GM18505 (cell line): Measurements from ENCODE around the gene KRCC1.

Experiments used
- ATAC-seq: cut with Tn5 transposase; IDR thresholded peaks from one replicate; pipeline ENCODE4 v1.9.1; 2021; ENCODE audit not compliant: unreplicated experiment
- POLR2A ChIP-seq: IDR thresholded peaks from 4 replicates; pipeline ENCODE4 v1.6.1; 2011; ENCODE audit warnings: borderline replicate concordance; ENCODE audit not compliant: insufficient read depth, insufficient read length; ENCODE audit errors: extremely low read depth

The KRCC1 gene

DNA sequence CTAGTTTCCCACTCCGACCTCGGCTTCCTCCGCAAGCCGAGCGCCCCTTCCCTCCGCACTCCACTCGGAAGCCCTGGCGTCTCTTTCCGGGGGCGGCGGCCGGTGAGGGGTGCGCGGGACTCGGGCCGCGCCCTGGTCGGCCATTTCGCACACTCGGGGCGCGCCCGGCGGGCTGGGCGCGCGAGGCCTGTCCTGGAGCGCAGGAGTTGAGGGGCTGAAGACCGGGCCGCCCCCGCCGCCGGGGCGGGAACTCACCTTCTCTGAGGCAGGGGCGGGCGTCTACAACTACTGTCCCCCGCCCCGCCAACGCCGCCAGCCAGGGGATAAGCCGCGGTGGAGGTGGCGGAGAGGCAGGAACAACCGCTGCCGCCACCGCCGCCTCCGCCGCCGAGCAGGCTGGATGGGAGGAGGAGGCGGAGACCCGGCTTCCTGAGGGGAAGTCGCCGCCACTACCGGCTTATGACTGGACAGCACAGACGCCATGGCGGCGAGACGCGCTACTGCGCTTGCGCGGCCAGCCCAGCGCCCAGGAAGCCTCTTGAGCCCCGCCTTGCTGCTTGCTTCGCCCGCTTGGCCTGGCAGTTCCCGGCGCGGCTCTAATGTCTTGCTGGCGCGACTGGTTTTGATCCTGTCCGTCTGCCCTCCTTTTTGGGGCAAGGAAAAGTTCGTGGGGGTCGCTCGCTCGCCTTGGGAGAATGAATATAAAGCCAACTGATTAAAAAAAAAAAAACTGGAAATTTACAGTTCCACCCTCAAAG lies at the start of gene KRCC1:
TSS of gene KRCC1 (minus strand) at position 413 of the 758 bp plus-strand sequence. CDS start 27,220 bp downstream, outside the sequence.
- TF ChIP-seq POLR2A: peak; percentile 94
- ATAC-seq: peak; percentile 96

DNA sequence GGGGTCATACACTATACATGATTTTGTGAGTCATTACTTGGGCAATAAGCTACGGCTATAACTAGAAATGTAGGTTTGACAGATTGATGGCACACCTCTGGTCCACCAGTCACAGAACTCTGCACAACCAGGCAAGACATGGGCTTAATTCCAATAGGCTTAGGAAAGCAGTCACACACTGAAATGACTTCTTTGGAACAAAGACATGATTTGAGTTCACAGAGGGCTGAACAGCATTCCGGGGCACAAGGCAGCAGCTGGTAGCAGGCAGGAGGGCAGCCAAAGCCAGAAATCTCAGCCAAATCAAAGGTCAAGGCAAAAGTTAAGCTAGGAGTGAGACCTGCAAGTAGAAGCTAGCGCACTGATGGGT lies 44.9 kb upstream of the KRCC1 start:
- no peak for ATAC-seq
- no peak for TF ChIP-seq POLR2A

DNA sequence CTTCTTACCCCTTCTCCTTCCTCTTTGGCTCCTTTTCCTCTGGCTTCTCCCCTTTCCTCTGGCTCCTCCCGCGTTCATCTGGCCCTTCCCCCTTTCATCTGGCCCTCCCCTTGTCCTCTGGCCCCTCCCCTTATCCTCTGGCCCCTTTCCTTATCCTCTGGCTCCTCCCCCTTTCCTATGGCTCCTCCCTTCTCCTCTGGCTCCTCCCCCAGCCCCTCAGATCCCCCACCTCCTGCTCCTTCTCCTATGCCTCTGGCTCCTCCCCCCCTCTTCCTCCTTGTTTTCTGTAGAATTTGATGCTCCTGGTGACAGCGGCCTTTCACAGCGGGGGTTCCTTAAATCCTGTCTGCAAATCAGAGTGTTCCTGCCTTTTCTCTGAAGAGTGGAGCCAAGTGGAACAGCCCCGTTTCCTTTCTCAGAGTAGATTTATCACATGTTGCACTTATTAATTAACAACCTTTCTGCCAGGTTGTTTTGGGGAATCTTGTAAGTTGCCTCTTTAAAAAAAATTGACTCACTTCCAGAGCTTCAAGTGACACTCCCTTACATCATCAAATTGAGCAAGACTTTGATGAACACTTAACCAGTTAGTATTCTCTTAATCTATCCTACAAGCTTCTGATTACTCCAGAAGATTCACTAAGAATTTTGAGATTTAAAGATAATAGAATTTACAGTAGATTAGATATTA lies 44.4 kb upstream of the KRCC1 start:
- no peak for TF ChIP-seq POLR2A
- no peak for ATAC-seq

DNA sequence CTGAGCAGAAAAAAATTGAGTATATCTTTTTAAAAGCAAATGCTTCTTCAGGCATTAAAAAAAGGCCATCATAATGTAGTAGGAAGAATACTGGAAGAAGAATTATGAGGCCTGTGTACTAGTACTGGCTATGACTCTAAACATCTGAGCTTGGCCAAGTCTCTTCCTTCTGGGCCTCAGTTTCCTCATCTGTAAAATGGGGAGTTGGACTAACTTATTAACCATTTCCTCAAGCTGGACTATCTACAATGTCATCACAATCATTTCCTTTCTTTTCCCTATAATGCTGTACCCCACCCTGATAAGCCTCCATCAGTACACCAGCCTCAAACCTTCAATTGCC lies 42.9 kb upstream of the KRCC1 start:
- no peak for ATAC-seq
- TF ChIP-seq POLR2A: no peak

DNA sequence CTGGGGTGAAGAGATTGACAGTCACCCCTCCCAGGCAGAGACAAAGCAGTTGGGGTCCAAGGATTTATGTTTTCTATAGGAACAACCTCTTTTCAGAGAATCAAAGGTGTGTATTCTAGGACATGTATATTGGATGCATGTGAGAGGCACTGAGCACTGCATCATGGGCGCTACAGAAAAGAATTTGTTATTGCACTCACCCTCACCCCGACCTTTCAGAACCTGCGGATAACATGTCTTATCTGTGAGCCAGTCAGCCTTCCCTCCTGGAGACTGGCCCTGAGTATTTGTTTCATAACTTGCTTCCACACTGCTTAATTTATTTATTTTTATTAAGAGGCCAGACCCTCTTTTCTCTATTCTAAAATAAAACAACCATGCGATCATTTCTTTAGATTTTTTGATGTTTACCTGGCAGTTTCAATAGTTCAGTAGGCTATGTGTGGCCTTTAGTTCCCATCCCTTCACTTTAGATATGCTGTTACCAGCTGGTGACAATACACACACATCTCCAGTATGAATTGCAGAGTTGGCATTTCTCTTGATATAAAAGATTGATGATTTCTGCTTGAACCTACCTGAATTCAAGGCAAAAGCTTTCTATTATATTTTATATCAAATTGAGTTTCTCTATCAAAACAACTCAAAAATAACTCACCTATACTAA lies 42.4 kb upstream of the KRCC1 start:
- no peak for ATAC-seq
- no peak for TF ChIP-seq POLR2A

DNA sequence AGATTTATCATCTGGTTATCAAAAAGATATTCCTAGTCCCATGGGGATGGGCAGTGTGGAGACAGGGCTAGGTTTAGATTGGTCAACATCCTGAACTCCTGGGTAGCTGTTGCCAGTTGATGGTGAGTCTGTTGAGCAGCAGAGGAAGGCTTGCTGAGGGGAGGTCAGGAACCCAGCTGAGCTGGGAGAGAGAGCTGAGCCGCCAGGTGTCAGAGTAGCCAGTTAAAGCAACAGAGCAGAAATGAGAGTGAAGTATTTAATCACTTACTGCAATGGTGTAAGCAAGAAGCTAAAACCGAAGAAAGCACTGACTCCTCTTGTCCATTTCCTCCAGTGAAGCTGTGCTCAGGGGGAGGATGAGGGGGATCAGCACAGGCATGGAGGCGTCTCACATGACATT lies 41.6 kb upstream of the KRCC1 start:
- no peak for TF ChIP-seq POLR2A
- no peak for ATAC-seq

DNA sequence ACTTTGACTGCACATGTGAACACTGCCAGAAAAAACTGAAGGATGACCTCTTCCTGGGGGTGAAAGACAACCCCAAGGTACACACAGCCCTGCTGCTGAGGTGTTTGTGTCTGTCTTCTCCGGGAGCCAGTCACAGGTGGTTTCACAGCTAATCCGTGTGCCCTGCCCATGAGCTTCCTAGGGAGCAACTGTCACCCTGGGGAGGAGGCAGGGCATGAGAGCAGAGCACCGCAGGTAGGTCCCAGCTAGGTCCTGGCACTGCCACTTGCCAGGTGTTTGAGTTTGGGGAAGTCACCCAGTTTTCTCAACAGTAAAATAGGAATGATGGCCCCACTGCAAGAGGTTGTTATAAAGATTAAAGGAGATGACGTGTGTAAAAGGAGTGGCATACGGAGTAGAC lies 41.1 kb upstream of the KRCC1 start:
- ATAC-seq: no peak
- no peak for TF ChIP-seq POLR2A

DNA sequence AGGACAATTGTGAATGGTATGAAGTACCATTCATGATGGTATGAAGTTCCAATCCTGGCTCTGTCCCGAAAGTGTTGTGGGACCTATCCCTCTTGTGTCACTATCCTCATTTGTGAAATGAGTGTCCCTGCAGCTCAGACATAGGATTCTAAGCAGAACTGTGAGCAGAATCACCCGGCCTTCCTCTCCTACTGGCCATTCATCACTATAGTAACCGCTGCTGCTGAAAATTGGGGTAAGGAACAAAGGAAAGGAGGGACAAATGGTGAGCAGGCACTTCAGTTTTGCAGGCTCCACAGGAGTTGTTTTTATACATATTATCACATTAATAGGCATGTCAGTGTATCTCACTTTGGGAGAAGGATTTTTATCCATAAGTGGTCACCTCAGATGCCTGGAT lies 39.4 kb upstream of the KRCC1 start:
- TF ChIP-seq POLR2A: no peak
- no peak for ATAC-seq

DNA sequence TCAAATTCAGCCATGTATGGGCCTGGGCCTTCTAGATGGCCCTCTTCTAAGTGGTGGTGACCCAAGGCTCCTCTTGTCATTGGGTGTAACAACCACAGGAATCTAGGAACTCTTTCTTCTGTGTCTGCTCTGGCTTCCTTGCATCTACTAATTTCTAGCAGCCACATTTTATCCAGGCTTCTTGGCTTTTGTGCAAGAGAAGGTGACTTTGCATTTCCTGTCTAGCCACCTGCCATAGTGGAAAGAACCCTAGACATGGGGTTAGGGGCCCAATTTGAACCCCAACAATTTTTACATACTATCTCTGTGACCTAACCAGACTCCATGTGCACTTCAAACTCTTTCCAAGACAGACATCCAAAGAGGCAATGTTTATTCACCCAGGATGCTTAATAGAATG lies 37.2 kb upstream of the KRCC1 start:
- ATAC-seq: no peak
- no peak for TF ChIP-seq POLR2A

DNA sequence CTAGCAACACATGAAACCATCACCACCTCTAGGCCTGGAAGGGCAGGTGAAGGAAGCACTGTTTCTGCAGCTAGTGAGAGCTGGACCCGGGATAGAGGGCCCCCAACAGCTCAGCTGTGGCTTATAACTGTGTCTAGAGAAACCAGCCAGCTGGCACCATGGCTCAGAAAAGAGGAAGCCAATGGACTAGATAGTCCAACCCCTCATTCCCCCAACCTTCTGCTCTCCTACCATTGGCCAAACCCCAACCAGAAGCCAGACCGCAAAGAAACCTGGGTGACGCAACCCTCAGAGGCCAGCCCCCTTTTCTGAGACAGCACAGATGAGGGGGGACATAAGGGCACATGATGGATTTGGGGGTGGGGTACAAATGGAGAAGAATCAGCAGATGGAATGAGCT lies 36.4 kb upstream of the KRCC1 start:
- no peak for TF ChIP-seq POLR2A
- ATAC-seq: no peak

DNA sequence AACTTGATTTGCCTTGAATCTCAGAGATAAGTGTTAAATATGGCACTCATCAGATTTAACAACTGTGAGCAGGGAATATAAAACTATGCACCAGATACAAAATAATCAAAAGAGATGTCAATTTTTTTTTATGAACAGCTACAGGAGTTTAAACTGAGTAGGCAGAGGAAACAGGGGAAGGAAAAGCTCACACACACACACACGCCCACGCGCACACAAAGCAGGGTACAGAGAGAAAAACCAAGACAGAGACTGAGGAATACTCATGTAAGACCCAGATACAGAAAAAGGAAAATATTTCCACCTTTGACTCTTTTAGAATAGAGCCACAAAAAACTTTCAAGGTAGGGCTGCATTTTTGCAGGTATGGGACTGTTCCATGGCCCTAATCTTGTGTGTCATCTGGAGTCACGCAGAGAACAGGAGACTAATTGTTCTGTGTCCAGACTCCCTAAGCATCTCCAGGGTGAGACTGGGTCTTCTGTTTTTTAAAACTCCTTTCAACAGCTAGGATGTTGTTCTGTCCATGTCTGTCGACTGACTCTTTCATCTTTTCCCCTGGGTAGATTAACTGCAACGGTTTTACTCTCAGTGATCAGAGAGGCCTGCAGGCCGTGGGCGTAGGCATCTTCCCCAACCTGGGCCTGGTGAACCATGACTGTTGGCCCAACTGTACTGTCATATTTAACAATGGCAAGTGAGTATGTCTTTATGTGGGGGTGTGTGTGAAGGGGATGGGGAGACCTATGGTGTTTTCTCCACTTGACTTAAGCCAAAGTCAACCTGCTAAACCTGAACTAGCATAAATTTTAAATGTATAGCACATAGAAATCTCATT lies 35.1 kb upstream of the KRCC1 start:
- ATAC-seq: no peak
- no peak for TF ChIP-seq POLR2A

DNA sequence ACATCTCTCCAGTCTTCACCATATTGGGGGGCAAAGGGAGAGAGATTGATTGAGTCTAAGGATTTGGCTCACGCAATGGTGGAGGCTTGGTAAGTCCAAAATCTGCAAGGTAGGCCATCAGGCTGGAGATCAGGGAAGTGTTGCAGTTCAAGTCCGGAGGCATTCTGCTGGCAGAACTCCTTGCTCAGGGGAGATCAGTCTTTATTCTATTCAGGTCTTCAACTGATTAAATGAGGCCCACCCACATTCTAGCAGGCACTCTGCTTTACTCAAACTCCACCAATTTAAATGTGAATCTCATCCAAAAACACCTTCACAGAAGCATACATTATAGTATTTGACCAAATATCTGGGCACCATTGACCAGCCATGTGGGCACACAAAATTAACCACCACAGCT lies 33.4 kb upstream of the KRCC1 start:
- no peak for ATAC-seq
- no peak for TF ChIP-seq POLR2A

DNA sequence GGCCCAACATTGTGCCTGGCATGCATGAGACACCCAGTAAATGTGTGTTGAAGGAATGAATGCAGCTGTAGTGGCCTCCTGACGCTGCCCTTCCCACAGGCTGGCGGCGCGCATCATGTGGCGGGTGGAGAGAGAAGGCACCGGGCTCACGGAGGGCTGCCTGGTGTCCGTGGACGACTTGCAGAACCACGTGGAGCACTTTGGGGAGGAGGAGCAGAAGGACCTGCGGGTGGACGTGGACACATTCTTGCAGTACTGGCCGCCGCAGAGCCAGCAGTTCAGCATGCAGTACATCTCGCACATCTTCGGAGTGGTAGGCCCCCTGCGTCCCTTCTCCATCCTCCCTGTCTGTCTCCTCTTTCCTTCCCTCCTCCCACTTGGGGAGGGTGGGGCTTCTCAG lies 32.2 kb upstream of the KRCC1 start:
- no peak for TF ChIP-seq POLR2A
- ATAC-seq: no peak
